BLaER1 treated with 17β-estradiol and CSF1 and Interleukin-3, amounts not matched to agents 10 nM and 100 nM (cell line): Measurements from ENCODE around the gene KCNK2.

ENCODE experiments used
- H3K27ac ChIP-seq, 11 experiments: shearing (Covaris generic); formaldehyde crosslinking; 2 replicates each; pipeline ENCODE4 v1.8.1; 2022
- H3K27me3 ChIP-seq, 11 experiments: shearing (Covaris generic); formaldehyde crosslinking; 2 replicates each; pipeline ENCODE4 v1.8.1; 2022
- H3K36me3 ChIP-seq, 11 experiments: shearing (Covaris generic); formaldehyde crosslinking; 2 replicates each; pipeline ENCODE4 v1.8.1; 2022
- H3K4me1 ChIP-seq, 10 experiments: shearing (Covaris generic); formaldehyde crosslinking; 2 replicates each; pipeline ENCODE4 v1.8.1; 2022
- H3K4me2 ChIP-seq, 11 experiments: shearing (Covaris generic); formaldehyde crosslinking; 2 replicates each; pipeline ENCODE4 v1.8.1; 2022
- H3K4me3 ChIP-seq, 10 experiments: shearing (Covaris generic); formaldehyde crosslinking; 2 replicates each; pipeline ENCODE4 v1.8.1; 2022
- H3K9ac ChIP-seq, 11 experiments: shearing (Covaris generic); formaldehyde crosslinking; 2 replicates each; pipeline ENCODE4 v1.8.1; 2022
- H3K9me3 ChIP-seq, 11 experiments: shearing (Covaris generic); formaldehyde crosslinking; replicated peaks in 1 of 11; 2 replicates each; pipeline ENCODE4 v1.8.1; 2022
- H4K20me1 ChIP-seq, 11 experiments: shearing (Covaris generic); formaldehyde crosslinking; 2 replicates each; pipeline ENCODE4 v1.8.1; 2022
- Cebpa-rat ChIP-seq, 11 experiments: shearing (Covaris generic); IDR thresholded peaks; 2 replicates each; pipeline ENCODE4 v1.8.1; 2022

Gene KCNK2

GRCh38 chr1:215082532-215083382, at the start of gene KCNK2:
KCNK2 (plus strand) TSS chr1:215082737; CDS start chr1:215083386, 649 bp downstream.
- no peak for TF ChIP-seq Cebpa-rat (IDR thresholded peaks at IDR 0.05)
- Histone ChIP-seq H4K20me1 (no peaks in the 10 kb centered on the region), H3K4me1 (peaks cover 0 to 7% (median 0%) of the 10 kb centered on the region in 10 experiments; a peak in 1 of 20 replicates), H3K27ac (no peak within 1 kb of the TSS), H3K9ac (no peak within 1 kb of the TSS), H3K4me2 (no peak within 1 kb of the TSS), H3K4me3 (no peak within 1 kb of the TSS), H3K27me3 (no peaks in the 10 kb centered on the region), H3K36me3 (no peaks in the 10 kb centered on the region), H3K9me3 (peaks cover 2 to 19% (median 13%) of the 10 kb centered on the region in 11 experiments; a peak in 19 of 22 replicates)

DNA sequence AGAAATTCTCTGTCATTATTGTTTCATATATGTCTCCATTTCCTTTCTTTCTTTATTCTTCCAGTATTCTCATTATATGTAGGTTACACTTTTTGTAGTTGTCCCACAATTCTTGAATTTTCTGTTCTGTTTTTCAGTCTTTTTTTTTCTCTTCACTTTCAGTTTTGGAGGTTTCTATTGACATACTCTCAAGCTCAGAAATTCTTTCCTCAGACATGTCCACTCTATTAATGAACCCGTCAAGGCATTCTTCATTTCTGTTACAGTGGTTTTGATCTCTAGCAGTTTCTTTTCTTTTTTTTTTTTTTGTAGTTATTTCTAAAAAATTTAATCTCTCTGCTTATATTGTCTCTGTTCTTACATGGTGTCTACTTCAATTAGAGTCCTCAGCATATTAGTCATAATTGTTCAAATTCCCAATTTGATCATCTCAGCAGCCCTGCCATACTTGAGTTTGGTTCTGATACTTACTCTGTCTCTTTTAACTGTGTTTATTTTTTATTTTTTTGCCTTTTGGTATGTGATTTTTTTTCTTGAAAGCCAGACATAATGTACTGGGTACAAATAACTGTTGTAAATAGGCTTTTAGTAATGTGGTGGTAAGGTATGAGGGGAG, 49.5 kb upstream of the KCNK2 start:
- Histone ChIP-seq H3K4me2 (no peak overlapping the region), H3K36me3 (no peaks in the 10 kb centered on the region), H3K27me3 (no peaks in the 10 kb centered on the region), H4K20me1 (no peaks in the 10 kb centered on the region), H3K27ac (no peak overlapping the region), H3K9me3 (no peaks in the 10 kb centered on the region), H3K4me1 (no peaks in the 10 kb centered on the region), H3K4me3 (no peak overlapping the region), H3K9ac (no peak overlapping the region)
- no peak for TF ChIP-seq Cebpa-rat (IDR thresholded peaks at IDR 0.05)

GRCh38 chr1:215040190-215040589, 42.3 kb upstream of the KCNK2 start:
- H3K27me3 ChIP-seq, result no peaks in the 10 kb centered on the region
- H3K4me1 ChIP-seq, result no peaks in the 10 kb centered on the region
- peaks cover 0 to 8% (median 0%) of the 10 kb centered on the region in 11 experiments; a peak in 4 of 22 replicates for H3K9me3 ChIP-seq
- no peak overlapping the region for H3K4me2 ChIP-seq
- no peaks in the 10 kb centered on the region for H3K36me3 ChIP-seq
- no peak for TF ChIP-seq Cebpa-rat (IDR thresholded peaks at IDR 0.05)
- no peak overlapping the region for H3K4me3 ChIP-seq
- no peak overlapping the region for H3K9ac ChIP-seq
- H4K20me1 ChIP-seq, result no peaks in the 10 kb centered on the region
- H3K27ac ChIP-seq, result no peak overlapping the region

GRCh38 chr1:215043401-215043800, 39.1 kb upstream of the KCNK2 start:
- no peak for TF ChIP-seq Cebpa-rat (IDR thresholded peaks at IDR 0.05)
- no peak overlapping the region for H3K4me3 ChIP-seq
- H3K4me1 ChIP-seq, result no peaks in the 10 kb centered on the region
- H3K9me3 ChIP-seq, result peaks cover 0 to 8% (median 0%) of the 10 kb centered on the region in 11 experiments; a peak in 4 of 22 replicates
- H3K9ac ChIP-seq, result no peak overlapping the region
- no peaks in the 10 kb centered on the region for H3K27me3 ChIP-seq
- H4K20me1 ChIP-seq, result no peaks in the 10 kb centered on the region
- no peak overlapping the region for H3K4me2 ChIP-seq
- no peak overlapping the region for H3K27ac ChIP-seq
- no peaks in the 10 kb centered on the region for H3K36me3 ChIP-seq

- no peaks in the 10 kb centered on the region for H3K36me3 ChIP-seq
- H3K27ac ChIP-seq, result no peak overlapping the region
- H3K4me2 ChIP-seq, result no peak overlapping the region
- no peaks in the 10 kb centered on the region for H3K4me1 ChIP-seq
- no peak overlapping the region for H3K4me3 ChIP-seq
- H3K9me3 ChIP-seq, result peaks cover 0 to 8% (median 0%) of the 10 kb centered on the region in 11 experiments; a peak in 4 of 22 replicates
- no peaks in the 10 kb centered on the region for H3K27me3 ChIP-seq
- H4K20me1 ChIP-seq, result no peaks in the 10 kb centered on the region
- H3K9ac ChIP-seq, result no peak overlapping the region
- no peak for TF ChIP-seq Cebpa-rat (IDR thresholded peaks at IDR 0.05)
Observed at GRCh38 chr1:215044151-215044550, 38.4 kb upstream of the KCNK2 start.

DNA sequence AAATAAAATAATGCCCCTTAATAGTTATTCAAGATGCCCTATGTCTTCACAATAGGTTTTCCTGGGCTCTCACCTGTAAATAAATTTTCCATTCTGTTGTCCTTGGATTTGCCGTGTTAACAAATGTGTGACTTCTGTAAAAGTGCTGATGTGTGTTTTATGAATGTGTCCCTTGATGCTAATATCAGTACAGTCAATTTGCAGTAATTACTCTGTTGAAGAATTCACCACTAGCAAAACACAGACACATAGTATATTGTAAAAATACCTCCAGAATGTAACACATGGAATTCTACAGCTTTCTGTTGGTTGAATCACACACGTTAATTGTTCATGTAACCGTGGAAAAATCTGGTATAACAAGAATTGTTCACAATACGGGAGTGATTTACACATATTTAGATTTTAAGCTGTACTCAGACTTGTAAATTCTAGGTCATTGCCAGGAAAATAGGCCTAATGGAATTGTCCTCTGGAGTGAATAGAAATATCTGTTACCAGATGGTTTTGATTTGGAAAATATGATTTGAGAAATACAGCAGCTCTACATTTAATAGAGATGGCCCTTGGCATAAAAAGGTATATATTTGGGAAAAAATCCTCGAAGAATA, 36.7 kb upstream of the KCNK2 start:
- Histone ChIP-seq H3K4me2 (no peak overlapping the region), H3K36me3 (no peaks in the 10 kb centered on the region), H3K9ac (no peak overlapping the region), H3K9me3 (peaks cover 0 to 8% (median 0%) of the 10 kb centered on the region in 11 experiments; a peak in 4 of 22 replicates), H3K4me1 (no peaks in the 10 kb centered on the region), H3K27me3 (no peaks in the 10 kb centered on the region), H3K27ac (no peak overlapping the region), H4K20me1 (no peaks in the 10 kb centered on the region), H3K4me3 (no peak overlapping the region)
- no peak for TF ChIP-seq Cebpa-rat (IDR thresholded peaks at IDR 0.05)

DNA sequence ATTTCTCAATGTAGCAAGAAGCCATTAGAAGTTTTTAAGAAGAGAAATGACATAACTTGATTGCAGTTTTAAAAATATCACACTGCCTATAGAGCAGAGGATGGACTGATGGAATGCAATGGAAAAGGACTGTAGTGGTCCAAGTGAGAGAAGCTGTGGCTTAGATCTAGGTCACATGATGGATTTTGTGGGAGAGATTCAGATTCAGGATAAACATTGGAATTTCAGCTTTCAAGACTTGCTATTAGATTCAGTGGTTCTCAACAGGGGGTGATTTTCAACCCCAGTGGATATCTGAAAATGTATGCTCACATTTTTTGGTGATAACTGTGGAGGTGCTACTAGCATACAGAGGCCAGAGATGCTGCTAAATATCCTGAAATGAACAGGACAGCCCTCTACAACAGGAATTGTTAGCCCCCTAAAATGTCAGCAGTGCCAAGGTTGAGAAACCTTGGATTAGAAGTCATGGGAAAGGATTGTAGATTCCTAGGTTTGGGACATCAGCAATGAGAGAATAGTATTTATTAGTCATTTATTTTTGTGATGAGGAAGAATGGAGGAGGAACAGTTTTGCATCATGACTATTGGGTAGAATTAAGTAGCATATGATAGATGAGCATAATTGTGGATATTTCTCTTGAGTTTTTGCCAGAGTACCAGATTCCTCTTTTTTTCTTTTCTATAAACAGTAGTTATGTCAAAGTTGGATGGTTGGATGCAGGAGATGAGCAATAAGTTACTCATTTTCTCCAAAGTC, 30.1 kb upstream of the KCNK2 start:
- no peak for TF ChIP-seq Cebpa-rat (IDR thresholded peaks at IDR 0.05)
- Histone ChIP-seq H3K4me3 (no peak overlapping the region), H3K27me3 (no peaks in the 10 kb centered on the region), H3K36me3 (no peaks in the 10 kb centered on the region), H3K4me1 (no peaks in the 10 kb centered on the region), H3K4me2 (no peak overlapping the region), H3K9ac (no peak overlapping the region), H4K20me1 (no peaks in the 10 kb centered on the region), H3K27ac (no peak overlapping the region), H3K9me3 (no peaks in the 10 kb centered on the region)

GRCh38 chr1:215054266-215054665, 28.3 kb upstream of the KCNK2 start:
- Histone ChIP-seq H3K4me1 (no peaks in the 10 kb centered on the region), H3K9ac (no peak overlapping the region), H3K27me3 (no peaks in the 10 kb centered on the region), H3K27ac (no peak overlapping the region), H3K9me3 (no peaks in the 10 kb centered on the region), H4K20me1 (no peaks in the 10 kb centered on the region), H3K4me2 (no peak overlapping the region), H3K36me3 (no peaks in the 10 kb centered on the region), H3K4me3 (no peak overlapping the region)
- TF ChIP-seq Cebpa-rat (IDR thresholded peaks at IDR 0.05), result no peak
